Liver (tissue), 9 donors: ENCODE measurements around the gene RAPGEF1. TPM values are rescaled to one million over a fixed set of nuclear protein-coding genes. Genes with fewer than 3 reads are reported as not detected.

ENCODE experiments used
- DNase-seq: peaks from one replicate; pipeline ENCODE4 v3.0.0-alpha.2; 2017; ENCODE audit warnings: low spot score
- H3K27ac ChIP-seq, 2 donors: one replicate each; pipeline ENCODE4 v1.7.0; 2013; ENCODE audit warnings: inconsistent platforms in 2 of 2, low read length in 2 of 2, control low read depth in 1 of 2, low read depth in 1 of 2, mild to moderate bottlenecking in 1 of 2
- H3K27me3 ChIP-seq, 4 donors: one replicate each; pipeline versions ENCODE4 v1.6.1 to v1.7.0; 2013; ENCODE audit warnings: low read length in 3 of 4, inconsistent platforms in 1 of 4, mild to moderate bottlenecking in 1 of 4, moderate library complexity in 1 of 4; ENCODE audit not compliant: control insufficient read depth in 4 of 4, insufficient read depth in 4 of 4
- H3K36me3 ChIP-seq, 4 donors: one replicate each; pipeline versions ENCODE4 v1.6.1 to v1.7.0; 2013; ENCODE audit warnings: low read length in 3 of 4, mild to moderate bottlenecking in 3 of 4, low read depth in 1 of 4, moderate library complexity in 1 of 4; ENCODE audit not compliant: control insufficient read depth in 4 of 4, insufficient read depth in 3 of 4
- H3K4me1 ChIP-seq, 4 donors: one replicate each; pipeline versions ENCODE4 v1.6.1 to v1.7.0; 2013; ENCODE audit warnings: low read length in 3 of 4, mild to moderate bottlenecking in 3 of 4, moderate library complexity in 1 of 4; ENCODE audit not compliant: control insufficient read depth in 4 of 4, insufficient read depth in 4 of 4
- H3K4me3 ChIP-seq, 3 donors: one replicate each; pipeline versions ENCODE4 v1.6.1 to v1.7.0; 2013; ENCODE audit warnings: low read length in 3 of 3, control low read depth in 1 of 3, low read depth in 1 of 3, mild to moderate bottlenecking in 1 of 3
- H3K9ac ChIP-seq, 2 donors: one replicate each; pipeline ENCODE4 v1.7.0; 2013; ENCODE audit warnings: low read length in 2 of 2, mild to moderate bottlenecking in 2 of 2, moderate library complexity in 2 of 2, control low read depth in 1 of 2, low read depth in 1 of 2
- H3K9me3 ChIP-seq, 4 donors: one replicate each; pipeline versions ENCODE4 v1.6.1 to v1.7.0; 2013; ENCODE audit warnings: low read length in 3 of 4; ENCODE audit not compliant: control insufficient read depth in 4 of 4
- EGR1 ChIP-seq, 2 donors: IDR thresholded peaks; 2 replicates each; pipeline ENCODE4 v1.6.1; 2016 to 2018; ENCODE audit warnings: antibody characterized with exemption in 2 of 2, low read depth in 2 of 2
- FOXA1 ChIP-seq: IDR thresholded peaks from 2 replicates; pipeline ENCODE4 v1.6.1; 2016; ENCODE audit warnings: antibody characterized with exemption
- FOXA2 ChIP-seq: IDR thresholded peaks from 2 replicates; pipeline ENCODE4 v1.6.1; 2016; ENCODE audit warnings: antibody characterized with exemption
- GABPA ChIP-seq, 2 donors: IDR thresholded peaks in 1 of 2; conservative IDR thresholded peaks in 1 of 2; 2 replicates each; pipeline ENCODE4 v1.6.1; 2016; ENCODE audit warnings: antibody characterized with exemption in 2 of 2, mild to moderate bottlenecking in 1 of 2, moderate library complexity in 1 of 2
- HNF4A ChIP-seq, 2 donors: conservative IDR thresholded peaks; 2 replicates each; pipeline ENCODE4 v1.6.1; 2016; ENCODE audit warnings: antibody characterized with exemption in 2 of 2, mild to moderate bottlenecking in 2 of 2
- HNF4G ChIP-seq: IDR thresholded peaks from 2 replicates; pipeline ENCODE4 v1.6.1; 2016; ENCODE audit warnings: antibody characterized with exemption
- JUND ChIP-seq, 2 donors: IDR thresholded peaks; 2 replicates each; pipeline ENCODE4 v1.6.1; 2016; ENCODE audit warnings: antibody characterized with exemption in 2 of 2
- NR2F2 ChIP-seq: IDR thresholded peaks from 2 replicates; pipeline ENCODE4 v1.6.1; 2016; ENCODE audit warnings: antibody characterized with exemption
- RAD21 ChIP-seq, 2 donors: IDR thresholded peaks; 2 replicates each; pipeline ENCODE4 v1.6.1; 2016; ENCODE audit warnings: antibody characterized with exemption in 2 of 2, mild to moderate bottlenecking in 2 of 2
- RXRA ChIP-seq, 2 donors: IDR thresholded peaks; 2 replicates each; pipeline ENCODE4 v1.6.1; 2017 to 2018; ENCODE audit warnings: antibody characterized with exemption in 2 of 2, mild to moderate bottlenecking in 1 of 2
- SP1 ChIP-seq: IDR thresholded peaks from 2 replicates; pipeline ENCODE4 v1.6.1; 2018; ENCODE audit warnings: antibody characterized with exemption, mild to moderate bottlenecking
- TAF1 ChIP-seq: conservative IDR thresholded peaks from 2 replicates; pipeline ENCODE4 v1.6.1; 2016; ENCODE audit warnings: antibody characterized with exemption, mild to moderate bottlenecking
- YY1 ChIP-seq: IDR thresholded peaks from 2 replicates; pipeline ENCODE4 v1.6.1; 2016; ENCODE audit warnings: antibody characterized with exemption, mild to moderate bottlenecking
- WGBS: extraction: QIAGEN DNeasy Blood & Tissue Kit; methylation state at CpG from one replicate; pipeline ENCODE4 v1.1.7; 2013; 5-methylcytosine and 5-hydroxymethylcytosine counted together
- polyA plus RNA-seq, 2 donors: library from polyadenylated mRNA; stranded (reverse) in 1 of 2; unstranded in 1 of 2; fragments of 200-250 nt in 1 of 2; fragments of >200 nt in 1 of 2; fragmentation: Nextera tagmentation in 1 of 2; extraction: Ambion mirVana in 1 of 2; gene quantifications; one replicate each; pipeline versions ENCODE4 v1.2.1 to v1.2.3, GENCODE V29; 2013 to 2015
- total RNA-seq, 2 donors: library from RNA; depleted of rRNA; stranded (reverse); fragments of >200 nt; gene quantifications; one replicate each; pipeline ENCODE4 v1.2.3, GENCODE V29; 2014
- TF ChIP-seq, protein P1 (sequence below): IDR thresholded peaks from 2 replicates; pipeline ENCODE4 v1.6.1; 2016; ENCODE audit warnings: antibody characterized with exemption, mild to moderate bottlenecking
- TF ChIP-seq, protein P2 (sequence below): fragments of 150-350 bp; IDR thresholded peaks from 2 replicates; pipeline ENCODE4 v1.5.1; 2017; ENCODE audit warnings: improper control_type of control experiment, low read depth, low read length; ENCODE audit not compliant: missing input control
- TF ChIP-seq, protein P3 (sequence below): IDR thresholded peaks from 2 replicates; pipeline ENCODE4 v1.6.1; 2016; ENCODE audit warnings: antibody characterized with exemption
- TF ChIP-seq, protein P4 (sequence below): IDR thresholded peaks from 2 replicates; pipeline ENCODE4 v1.6.1; 2016; ENCODE audit warnings: antibody characterized with exemption
- TF ChIP-seq, protein P5 (sequence below): IDR thresholded peaks from 2 replicates; pipeline ENCODE4 v1.6.1; 2016; ENCODE audit warnings: antibody characterized with exemption
- donor health status: healthy.
- donor health status: healthy.
- donor health status: healthy.
- donor health status: healthy.
- donor health status: healthy.

RAPGEF1 gene
- total and polyA plus RNA-seq, 4 donors = 5.6 to 19.7 (median 16.8) TPM

DNA sequence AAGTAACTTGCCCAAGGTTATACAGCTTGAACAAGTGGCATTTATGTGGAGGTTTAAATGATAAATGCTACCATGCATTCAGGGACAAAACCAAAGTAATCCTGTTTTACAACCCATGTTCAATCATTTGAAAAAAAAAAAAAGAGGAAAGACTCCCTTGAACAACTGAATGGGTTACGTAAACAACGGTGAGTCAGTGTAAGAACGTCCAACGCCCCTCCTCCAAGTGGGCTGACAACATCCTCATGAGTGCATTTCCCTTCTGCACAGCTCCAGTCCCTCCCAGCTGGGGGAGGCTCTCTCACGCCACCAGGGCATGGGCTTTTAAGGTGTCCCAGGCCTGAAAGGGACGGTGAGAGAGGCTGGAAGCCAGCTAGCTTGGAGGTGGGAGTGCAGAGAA is 104.6 kb downstream of the RAPGEF1 start:
- TF ChIP-seq RAD21 (IDR thresholded peaks at IDR 0.05) (peak; percentile 47 to 58), NR2F2 (no peak), JUND (IDR thresholded peaks at IDR 0.05) (peak; percentile 76 to 82), RXRA (IDR thresholded peaks at IDR 0.05) (peak; percentile 9 to 16), YY1 (peak; percentile 27), FOXA1 (no peak), TAF1 (no peak), GABPA (IDR thresholded peaks at IDR 0.05 in 1 of 2, conservative IDR thresholded peaks at IDR 0.05 in 1 of 2) (no peak), HNF4A (conservative IDR thresholded peaks at IDR 0.05) (no peak), SP1 (peak; percentile 26), HNF4G (no peak), EGR1 (IDR thresholded peaks at IDR 0.05; ENCODE audit: low read depth in 2 of 2) (no peak), FOXA2 (no peak)
- TF ChIP-seq, protein P1, sequence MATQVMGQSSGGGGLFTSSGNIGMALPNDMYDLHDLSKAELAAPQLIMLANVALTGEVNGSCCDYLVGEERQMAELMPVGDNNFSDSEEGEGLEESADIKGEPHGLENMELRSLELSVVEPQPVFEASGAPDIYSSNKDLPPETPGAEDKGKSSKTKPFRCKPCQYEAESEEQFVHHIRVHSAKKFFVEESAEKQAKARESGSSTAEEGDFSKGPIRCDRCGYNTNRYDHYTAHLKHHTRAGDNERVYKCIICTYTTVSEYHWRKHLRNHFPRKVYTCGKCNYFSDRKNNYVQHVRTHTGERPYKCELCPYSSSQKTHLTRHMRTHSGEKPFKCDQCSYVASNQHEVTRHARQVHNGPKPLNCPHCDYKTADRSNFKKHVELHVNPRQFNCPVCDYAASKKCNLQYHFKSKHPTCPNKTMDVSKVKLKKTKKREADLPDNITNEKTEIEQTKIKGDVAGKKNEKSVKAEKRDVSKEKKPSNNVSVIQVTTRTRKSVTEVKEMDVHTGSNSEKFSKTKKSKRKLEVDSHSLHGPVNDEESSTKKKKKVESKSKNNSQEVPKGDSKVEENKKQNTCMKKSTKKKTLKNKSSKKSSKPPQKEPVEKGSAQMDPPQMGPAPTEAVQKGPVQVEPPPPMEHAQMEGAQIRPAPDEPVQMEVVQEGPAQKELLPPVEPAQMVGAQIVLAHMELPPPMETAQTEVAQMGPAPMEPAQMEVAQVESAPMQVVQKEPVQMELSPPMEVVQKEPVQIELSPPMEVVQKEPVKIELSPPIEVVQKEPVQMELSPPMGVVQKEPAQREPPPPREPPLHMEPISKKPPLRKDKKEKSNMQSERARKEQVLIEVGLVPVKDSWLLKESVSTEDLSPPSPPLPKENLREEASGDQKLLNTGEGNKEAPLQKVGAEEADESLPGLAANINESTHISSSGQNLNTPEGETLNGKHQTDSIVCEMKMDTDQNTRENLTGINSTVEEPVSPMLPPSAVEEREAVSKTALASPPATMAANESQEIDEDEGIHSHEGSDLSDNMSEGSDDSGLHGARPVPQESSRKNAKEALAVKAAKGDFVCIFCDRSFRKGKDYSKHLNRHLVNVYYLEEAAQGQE = no peak
- TF ChIP-seq, protein P2, sequence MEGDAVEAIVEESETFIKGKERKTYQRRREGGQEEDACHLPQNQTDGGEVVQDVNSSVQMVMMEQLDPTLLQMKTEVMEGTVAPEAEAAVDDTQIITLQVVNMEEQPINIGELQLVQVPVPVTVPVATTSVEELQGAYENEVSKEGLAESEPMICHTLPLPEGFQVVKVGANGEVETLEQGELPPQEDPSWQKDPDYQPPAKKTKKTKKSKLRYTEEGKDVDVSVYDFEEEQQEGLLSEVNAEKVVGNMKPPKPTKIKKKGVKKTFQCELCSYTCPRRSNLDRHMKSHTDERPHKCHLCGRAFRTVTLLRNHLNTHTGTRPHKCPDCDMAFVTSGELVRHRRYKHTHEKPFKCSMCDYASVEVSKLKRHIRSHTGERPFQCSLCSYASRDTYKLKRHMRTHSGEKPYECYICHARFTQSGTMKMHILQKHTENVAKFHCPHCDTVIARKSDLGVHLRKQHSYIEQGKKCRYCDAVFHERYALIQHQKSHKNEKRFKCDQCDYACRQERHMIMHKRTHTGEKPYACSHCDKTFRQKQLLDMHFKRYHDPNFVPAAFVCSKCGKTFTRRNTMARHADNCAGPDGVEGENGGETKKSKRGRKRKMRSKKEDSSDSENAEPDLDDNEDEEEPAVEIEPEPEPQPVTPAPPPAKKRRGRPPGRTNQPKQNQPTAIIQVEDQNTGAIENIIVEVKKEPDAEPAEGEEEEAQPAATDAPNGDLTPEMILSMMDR = no peak
- TF ChIP-seq, protein P3, sequence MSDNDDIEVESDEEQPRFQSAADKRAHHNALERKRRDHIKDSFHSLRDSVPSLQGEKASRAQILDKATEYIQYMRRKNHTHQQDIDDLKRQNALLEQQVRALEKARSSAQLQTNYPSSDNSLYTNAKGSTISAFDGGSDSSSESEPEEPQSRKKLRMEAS = no peak
- TF ChIP-seq, protein P4, sequence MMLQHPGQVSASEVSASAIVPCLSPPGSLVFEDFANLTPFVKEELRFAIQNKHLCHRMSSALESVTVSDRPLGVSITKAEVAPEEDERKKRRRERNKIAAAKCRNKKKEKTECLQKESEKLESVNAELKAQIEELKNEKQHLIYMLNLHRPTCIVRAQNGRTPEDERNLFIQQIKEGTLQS = no peak
- TF ChIP-seq, protein P5, sequence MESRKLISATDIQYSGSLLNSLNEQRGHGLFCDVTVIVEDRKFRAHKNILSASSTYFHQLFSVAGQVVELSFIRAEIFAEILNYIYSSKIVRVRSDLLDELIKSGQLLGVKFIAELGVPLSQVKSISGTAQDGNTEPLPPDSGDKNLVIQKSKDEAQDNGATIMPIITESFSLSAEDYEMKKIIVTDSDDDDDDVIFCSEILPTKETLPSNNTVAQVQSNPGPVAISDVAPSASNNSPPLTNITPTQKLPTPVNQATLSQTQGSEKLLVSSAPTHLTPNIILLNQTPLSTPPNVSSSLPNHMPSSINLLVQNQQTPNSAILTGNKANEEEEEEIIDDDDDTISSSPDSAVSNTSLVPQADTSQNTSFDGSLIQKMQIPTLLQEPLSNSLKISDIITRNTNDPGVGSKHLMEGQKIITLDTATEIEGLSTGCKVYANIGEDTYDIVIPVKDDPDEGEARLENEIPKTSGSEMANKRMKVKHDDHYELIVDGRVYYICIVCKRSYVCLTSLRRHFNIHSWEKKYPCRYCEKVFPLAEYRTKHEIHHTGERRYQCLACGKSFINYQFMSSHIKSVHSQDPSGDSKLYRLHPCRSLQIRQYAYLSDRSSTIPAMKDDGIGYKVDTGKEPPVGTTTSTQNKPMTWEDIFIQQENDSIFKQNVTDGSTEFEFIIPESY = no peak
- 44% methylated on average over 6 of the region's 6 CpGs for WGBS

More for the DNA sequence above, 104.6 kb downstream of the RAPGEF1 start:
- peak overlapping the region in 1 of 2 donors; percentile 8 for H3K9ac ChIP-seq
- no peaks in the 10 kb centered on the region for H3K27me3 ChIP-seq
- H3K4me1 ChIP-seq = no peaks in the 10 kb centered on the region
- peaks cover 0 to 14% (median 9%) of the 10 kb centered on the region in 4 donors for H3K36me3 ChIP-seq
- H3K9me3 ChIP-seq = no peaks in the 10 kb centered on the region
- no peak for DNase-seq
- H3K27ac ChIP-seq = peak overlapping the region; percentile 9 to 45
- no peak overlapping the region for H3K4me3 ChIP-seq
